Epithelial cell of esophagus (primary cell): ENCODE results near the gene MLLT3.

Source experiments
- DNase-seq: peaks from one replicate; pipeline ENCODE4 v3.0.0; 2010; ENCODE audit warnings: low read depth
- H3K4me3 ChIP-seq: 2 replicates; pipeline ENCODE4 v1.5.1; 2011; ENCODE audit warnings: mild to moderate bottlenecking, low read length, control low read depth
- CTCF ChIP-seq: IDR thresholded peaks from 2 replicates; pipeline ENCODE4 v1.5.1; 2011; ENCODE audit warnings: low read depth, mild to moderate bottlenecking, low read length, control low read depth, inconsistent platforms; ENCODE audit not compliant: insufficient read depth; ENCODE audit errors: missing control alignments

The MLLT3 gene

GRCh38 chr9:20630241-20630943, 8.1 kb upstream of the MLLT3 start:
- H3K4me3 ChIP-seq, result no peak overlapping the region
- TF ChIP-seq CTCF, result no peak
- no peak for DNase-seq

GRCh38 chr9:20625003-20625349, 2.7 kb upstream of the MLLT3 start:
- no peak for TF ChIP-seq CTCF
- H3K4me3 ChIP-seq, result no peak overlapping the region
- DNase-seq, result no peak

- TF ChIP-seq CTCF, result peak; percentile 83
- peak; percentile 80 for DNase-seq
- H3K4me3 ChIP-seq, result peak overlapping the region; percentile 83
Measured at GRCh38 chr9:20624201-20625002, 2.1 kb upstream of the MLLT3 start.

GRCh38 chr9:20623748-20624124, 1.4 kb upstream of the MLLT3 start:
- TF ChIP-seq CTCF, result no peak
- H3K4me3 ChIP-seq, result peak overlapping the region; percentile 83
- DNase-seq, result no peak

- TF ChIP-seq CTCF, result no peak
- DNase-seq, result peak; percentile 52
- peak overlapping the region; percentile 83 for H3K4me3 ChIP-seq
Measured at GRCh38 chr9:20623021-20623747, 885 bp upstream of the MLLT3 start.

- no peak for TF ChIP-seq CTCF
- peak; percentile 70 for DNase-seq
- H3K4me3 ChIP-seq, result peak overlapping the region; percentile 83
Measured at GRCh38 chr9:20621471-20622329, 599 bp downstream of the MLLT3 start.
